Cardiac muscle cell (in vitro differentiated cells and primary cell): Measurements from ENCODE around the gene EPHB2. TPM values are rescaled to one million over a fixed set of nuclear protein-coding genes. Genes with fewer than 3 reads are reported as not detected.
A peak's percentile ranks its signal among the peaks of the same experiment; 100 is the strongest.

Experiments used
- DNase-seq, 2 donors: peaks; one replicate each; pipeline versions ENCODE4 v3.0.0 to v3.0.0-alpha.2; 2010 to 2017; ENCODE audit warnings: low read depth in 1 of 2, low spot score in 1 of 2
- H3K27ac ChIP-seq: fragments of 200-600 bp; sonication (generic); 2 replicates; pipeline ENCODE4 v1.5.1; 2016
- H3K27me3 ChIP-seq: fragments of 200-600 bp; sonication (generic); 2 replicates; pipeline ENCODE4 v1.6.0; 2016; ENCODE audit warnings: control low read depth
- H3K36me3 ChIP-seq: fragments of 200-600 bp; sonication (generic); 2 replicates; pipeline ENCODE4 v1.5.1; 2016; ENCODE audit warnings: control low read depth
- H3K4me1 ChIP-seq: fragments of 200-600 bp; sonication (generic); 2 replicates; pipeline ENCODE4 v1.8.1; 2017; ENCODE audit warnings: low read depth, mild to moderate bottlenecking, mixed run types
- H3K4me3 ChIP-seq: fragments of 200-600 bp; sonication (generic); 2 replicates; pipeline ENCODE4 v1.5.1; 2016; ENCODE audit warnings: mild to moderate bottlenecking
- H3K9me3 ChIP-seq: fragments of 200-600 bp; sonication (generic); 2 replicates; pipeline ENCODE4 v1.5.1; 2017; ENCODE audit warnings: low read depth, mild to moderate bottlenecking, control low read depth
- polyA plus RNA-seq: library from polyadenylated mRNA; unstranded; fragments of >200 nt; fragmentation: Nextera tagmentation; extraction: Ambion mirVana; gene quantifications from 2 replicates; pipeline ENCODE4 v1.2.1, GENCODE V29; 2016
- total RNA-seq: library from RNA; depleted of rRNA; stranded (reverse); fragments of >200 nt; gene quantifications from 2 replicates; pipeline ENCODE4 v1.2.3, GENCODE V29; 2016
- TF ChIP-seq, protein P1 (sequence below): IDR thresholded peaks from 2 replicates; pipeline ENCODE4 v1.5.1; 2012; ENCODE audit warnings: low read depth, mild to moderate bottlenecking, low read length

EPHB2 gene
- total and polyA plus RNA-seq, 2 experiments from 2014 or later: 38.8 to 96.3 TPM

- no peaks in the 10 kb centered on the region for H3K9me3 ChIP-seq
- DNase-seq: no peak
- H3K27ac ChIP-seq: no peak overlapping the region
- H3K4me3 ChIP-seq: no peak overlapping the region
- H3K27me3 ChIP-seq: no peaks in the 10 kb centered on the region
- TF ChIP-seq, protein P1, sequence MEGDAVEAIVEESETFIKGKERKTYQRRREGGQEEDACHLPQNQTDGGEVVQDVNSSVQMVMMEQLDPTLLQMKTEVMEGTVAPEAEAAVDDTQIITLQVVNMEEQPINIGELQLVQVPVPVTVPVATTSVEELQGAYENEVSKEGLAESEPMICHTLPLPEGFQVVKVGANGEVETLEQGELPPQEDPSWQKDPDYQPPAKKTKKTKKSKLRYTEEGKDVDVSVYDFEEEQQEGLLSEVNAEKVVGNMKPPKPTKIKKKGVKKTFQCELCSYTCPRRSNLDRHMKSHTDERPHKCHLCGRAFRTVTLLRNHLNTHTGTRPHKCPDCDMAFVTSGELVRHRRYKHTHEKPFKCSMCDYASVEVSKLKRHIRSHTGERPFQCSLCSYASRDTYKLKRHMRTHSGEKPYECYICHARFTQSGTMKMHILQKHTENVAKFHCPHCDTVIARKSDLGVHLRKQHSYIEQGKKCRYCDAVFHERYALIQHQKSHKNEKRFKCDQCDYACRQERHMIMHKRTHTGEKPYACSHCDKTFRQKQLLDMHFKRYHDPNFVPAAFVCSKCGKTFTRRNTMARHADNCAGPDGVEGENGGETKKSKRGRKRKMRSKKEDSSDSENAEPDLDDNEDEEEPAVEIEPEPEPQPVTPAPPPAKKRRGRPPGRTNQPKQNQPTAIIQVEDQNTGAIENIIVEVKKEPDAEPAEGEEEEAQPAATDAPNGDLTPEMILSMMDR: no peak
- no peaks in the 10 kb centered on the region for H3K4me1 ChIP-seq
- H3K36me3 ChIP-seq: no peaks in the 10 kb centered on the region
Measured at GRCh38 chr1:22694172-22694571, 16.5 kb upstream of the EPHB2 start.

DNA sequence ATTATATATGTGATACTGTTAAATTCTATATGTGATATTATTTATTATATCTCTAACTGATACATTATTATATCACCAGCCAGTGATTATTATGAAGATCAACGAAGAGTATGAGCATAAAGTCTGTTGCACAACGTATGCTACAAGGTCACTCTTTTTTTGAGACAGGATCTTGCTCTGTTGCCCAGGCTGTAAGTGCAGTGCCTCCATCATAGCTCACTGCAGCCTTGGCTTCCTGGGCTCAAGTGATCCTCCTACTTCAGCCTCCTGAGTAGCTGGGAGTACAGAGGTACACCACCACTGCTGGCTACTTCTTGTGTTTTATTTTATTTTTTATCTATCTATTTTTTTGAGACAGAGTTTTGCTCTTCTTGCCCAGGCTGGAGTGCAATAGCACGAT, 14.0 kb upstream of the EPHB2 start:
- no peak for DNase-seq
- Histone ChIP-seq H3K4me3 (no peak overlapping the region), H3K27me3 (no peaks in the 10 kb centered on the region), H3K9me3 (no peaks in the 10 kb centered on the region), H3K4me1 (no peaks in the 10 kb centered on the region), H3K36me3 (no peaks in the 10 kb centered on the region), H3K27ac (no peak overlapping the region)
- TF ChIP-seq, protein P1: no peak

DNA sequence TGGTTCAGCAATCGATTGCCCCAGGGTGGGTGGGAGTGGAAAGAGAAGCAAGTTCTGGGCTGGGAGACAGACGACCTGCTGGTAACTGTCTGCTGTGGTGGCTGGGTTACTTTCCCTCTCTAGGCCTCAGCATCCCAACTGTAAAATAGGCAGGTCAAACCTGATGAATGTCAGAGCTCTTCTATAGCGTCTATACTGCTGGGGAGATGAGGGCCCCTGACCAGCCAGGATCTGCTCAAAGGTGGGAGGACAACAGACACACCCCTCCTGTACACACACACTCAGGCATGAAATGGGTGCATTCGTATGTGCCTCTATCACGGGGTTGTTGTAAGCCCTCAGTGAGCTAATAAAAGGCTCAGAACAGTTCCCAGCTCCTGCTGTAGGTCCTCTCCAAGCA, 12.7 kb upstream of the EPHB2 start:
- no peak overlapping the region for H3K4me3 ChIP-seq
- no peaks in the 10 kb centered on the region for H3K4me1 ChIP-seq
- H3K27me3 ChIP-seq: no peaks in the 10 kb centered on the region
- no peak overlapping the region for H3K27ac ChIP-seq
- no peak for DNase-seq
- no peaks in the 10 kb centered on the region for H3K36me3 ChIP-seq
- TF ChIP-seq, protein P1: no peak
- no peaks in the 10 kb centered on the region for H3K9me3 ChIP-seq

- Histone ChIP-seq H3K27ac (no peak overlapping the region), H3K4me1 (no peaks in the 10 kb centered on the region), H3K27me3 (no peaks in the 10 kb centered on the region), H3K4me3 (no peak overlapping the region), H3K36me3 (no peaks in the 10 kb centered on the region), H3K9me3 (no peaks in the 10 kb centered on the region)
- TF ChIP-seq, protein P1: no peak
- DNase-seq: peak in 1 of 2 donors; percentile 32
Measured at GRCh38 chr1:22699681-22700520, 10.7 kb upstream of the EPHB2 start.

DNA sequence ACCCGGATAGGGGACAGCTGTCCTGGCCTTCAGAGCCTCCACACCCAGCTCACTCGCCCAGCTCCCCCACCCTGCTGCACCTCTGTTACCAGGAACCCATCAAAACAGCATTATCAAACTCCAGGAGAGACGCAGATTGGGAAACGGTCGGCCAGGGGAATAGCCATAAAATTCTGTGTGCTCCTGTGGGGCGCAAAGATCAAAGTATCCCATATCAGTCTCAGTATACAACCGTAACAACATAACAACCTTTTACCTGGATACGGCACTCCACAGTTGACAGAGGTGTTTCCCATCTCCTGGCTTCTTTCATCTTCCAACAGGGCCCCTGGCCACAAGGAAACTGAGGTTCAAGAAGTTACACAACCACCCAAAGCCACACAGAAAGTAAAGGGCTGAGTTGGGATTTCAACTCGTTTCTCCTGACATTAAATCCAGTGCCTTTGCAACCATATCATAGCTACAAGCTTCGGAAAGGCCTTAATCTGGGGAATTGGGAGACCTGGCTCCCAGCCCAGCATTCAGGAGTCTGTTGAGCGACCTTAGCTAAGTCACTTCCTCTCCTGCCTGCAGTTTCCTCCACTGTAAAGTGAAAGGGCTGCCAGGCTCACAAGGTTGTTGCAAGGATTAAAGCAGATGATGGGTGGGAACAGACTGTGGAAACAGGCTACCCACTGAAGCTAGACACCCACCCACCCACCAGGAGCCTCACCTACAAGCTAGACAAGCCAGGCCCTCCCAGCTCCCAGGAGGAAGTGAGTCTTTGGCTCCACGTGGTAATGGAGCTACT, 8.1 kb upstream of the EPHB2 start:
- TF ChIP-seq, protein P1: no peak
- H3K9me3 ChIP-seq: no peaks in the 10 kb centered on the region

More for the DNA sequence above, 8.1 kb upstream of the EPHB2 start:
- Histone ChIP-seq H3K36me3 (no peaks in the 10 kb centered on the region), H3K4me3 (no peak overlapping the region), H3K27ac (no peak overlapping the region), H3K27me3 (no peaks in the 10 kb centered on the region), H3K4me1 (no peaks in the 10 kb centered on the region)
- peak in 1 of 2 donors; percentile 66 for DNase-seq
